RWPE1 (cell line): ENCODE data around the gene LDLRAD4.

Experiments used
- CTCF ChIA-PET: fragments of 350-600 bp; sonication (Branson Sonifier 250); formaldehyde crosslinking; extraction: SDS; loops from one replicate; lab custom pipeline; 2021; lab: Yijun Ruan, JAX
- POLR2A ChIA-PET: fragments of 400-600 bp; formaldehyde crosslinking; extraction: SDS; loops from one replicate; lab custom pipeline; 2020; ENCODE audit warnings: antibody characterized with exemption; ENCODE audit not compliant: low non-redundant PET; lab: Yijun Ruan, JAX
- DNase-seq: peaks from one replicate; pipeline ENCODE4 v3.0.0; 2012; ENCODE audit warnings: low spot score
- H3K27ac ChIP-seq: fragments of 450-650 bp; 2 replicates; pipeline ENCODE4 v1.5.1; 2017
- TF ChIP-seq, protein P1 (sequence below): fragments of 450-650 bp; conservative IDR thresholded peaks from 2 replicates; pipeline ENCODE4 v1.5.1; 2017; ENCODE audit warnings: low read depth, mild to moderate bottlenecking

Gene LDLRAD4

DNA sequence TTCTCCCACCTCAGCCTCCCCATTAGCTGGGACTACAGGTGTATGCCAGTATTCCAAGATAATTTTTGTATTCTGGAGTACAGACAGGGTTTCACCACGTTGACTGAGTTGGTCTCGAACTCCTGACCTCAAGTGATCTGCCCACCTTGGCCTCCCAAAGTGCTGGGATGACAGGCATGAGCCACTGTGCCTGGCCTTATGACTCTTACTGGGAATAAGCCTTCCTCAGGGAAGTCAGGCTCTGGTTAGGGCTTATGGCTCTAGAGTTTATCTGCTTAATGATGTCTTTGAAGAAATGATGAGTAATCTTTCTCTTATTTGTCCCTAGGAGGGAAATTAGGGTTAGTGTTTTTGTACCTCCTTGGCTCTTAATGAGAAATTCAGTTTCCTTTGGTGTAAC is 320.1 kb downstream of the LDLRAD4 start:
- no peak for DNase-seq
- ChIA-PET CTCF (no interaction called here), POLR2A (no interaction called here)
- no peak overlapping the region for H3K27ac ChIP-seq
- TF ChIP-seq, protein P1, sequence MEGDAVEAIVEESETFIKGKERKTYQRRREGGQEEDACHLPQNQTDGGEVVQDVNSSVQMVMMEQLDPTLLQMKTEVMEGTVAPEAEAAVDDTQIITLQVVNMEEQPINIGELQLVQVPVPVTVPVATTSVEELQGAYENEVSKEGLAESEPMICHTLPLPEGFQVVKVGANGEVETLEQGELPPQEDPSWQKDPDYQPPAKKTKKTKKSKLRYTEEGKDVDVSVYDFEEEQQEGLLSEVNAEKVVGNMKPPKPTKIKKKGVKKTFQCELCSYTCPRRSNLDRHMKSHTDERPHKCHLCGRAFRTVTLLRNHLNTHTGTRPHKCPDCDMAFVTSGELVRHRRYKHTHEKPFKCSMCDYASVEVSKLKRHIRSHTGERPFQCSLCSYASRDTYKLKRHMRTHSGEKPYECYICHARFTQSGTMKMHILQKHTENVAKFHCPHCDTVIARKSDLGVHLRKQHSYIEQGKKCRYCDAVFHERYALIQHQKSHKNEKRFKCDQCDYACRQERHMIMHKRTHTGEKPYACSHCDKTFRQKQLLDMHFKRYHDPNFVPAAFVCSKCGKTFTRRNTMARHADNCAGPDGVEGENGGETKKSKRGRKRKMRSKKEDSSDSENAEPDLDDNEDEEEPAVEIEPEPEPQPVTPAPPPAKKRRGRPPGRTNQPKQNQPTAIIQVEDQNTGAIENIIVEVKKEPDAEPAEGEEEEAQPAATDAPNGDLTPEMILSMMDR, result no peak

DNA sequence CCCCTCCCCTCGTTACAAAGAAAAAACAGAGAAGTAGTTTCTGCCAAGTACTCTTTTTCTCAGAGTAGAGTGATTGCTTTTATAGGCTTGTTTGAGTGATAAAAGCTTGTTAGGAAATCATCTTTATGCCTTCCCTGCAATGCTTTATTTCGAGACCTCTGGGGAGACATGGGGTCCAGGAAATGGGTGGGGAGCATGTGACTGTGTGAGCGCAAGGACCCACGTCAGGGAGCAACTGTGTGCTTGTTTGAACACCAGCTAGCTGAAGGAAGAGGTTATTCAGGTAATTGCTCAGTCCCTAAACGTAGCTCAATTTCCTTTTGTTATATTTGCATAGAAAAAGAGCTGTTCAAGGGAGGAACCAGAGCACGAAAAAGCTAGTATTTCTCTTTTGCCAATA is 320.5 kb downstream of the LDLRAD4 start:
- TF ChIP-seq, protein P1, result no peak
- no peak overlapping the region for H3K27ac ChIP-seq
- CTCF ChIA-PET, result no interaction called here
- DNase-seq, result no peak
- POLR2A ChIA-PET, result no interaction called here

DNA sequence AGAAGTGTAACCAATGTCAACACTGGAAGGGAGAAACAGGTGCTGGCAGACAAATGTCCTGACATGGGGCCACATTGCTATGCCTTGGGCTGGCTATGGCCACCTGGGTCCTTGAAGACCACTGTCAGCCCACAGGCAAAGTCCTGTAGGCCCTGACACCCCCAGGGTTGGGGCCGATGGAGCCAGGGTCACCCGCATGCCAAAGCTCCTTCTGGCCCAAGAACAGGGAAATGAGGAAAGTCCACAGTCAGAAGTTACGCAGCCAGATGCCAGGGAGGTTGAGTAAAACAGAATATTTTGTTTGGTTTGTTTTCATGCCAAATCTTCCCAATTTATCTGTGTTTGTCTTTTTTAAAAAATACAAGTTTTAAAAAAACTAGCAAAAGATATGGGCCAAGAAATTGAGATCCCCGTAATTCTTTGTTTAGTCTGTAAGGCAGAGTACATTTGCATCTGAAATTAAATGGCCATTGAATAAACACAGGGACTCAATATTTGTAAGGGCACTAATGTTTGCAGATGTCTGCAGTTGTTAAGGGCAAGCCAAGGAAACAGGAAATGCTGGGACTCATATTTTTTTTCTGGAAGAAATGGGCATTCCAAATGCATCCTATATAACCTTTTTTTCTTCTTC is 321.4 kb downstream of the LDLRAD4 start:
- TF ChIP-seq, protein P1, result no peak
- H3K27ac ChIP-seq, result no peak overlapping the region
- POLR2A ChIA-PET, result no interaction called here
- CTCF ChIA-PET, result no interaction called here
- no peak for DNase-seq

DNA sequence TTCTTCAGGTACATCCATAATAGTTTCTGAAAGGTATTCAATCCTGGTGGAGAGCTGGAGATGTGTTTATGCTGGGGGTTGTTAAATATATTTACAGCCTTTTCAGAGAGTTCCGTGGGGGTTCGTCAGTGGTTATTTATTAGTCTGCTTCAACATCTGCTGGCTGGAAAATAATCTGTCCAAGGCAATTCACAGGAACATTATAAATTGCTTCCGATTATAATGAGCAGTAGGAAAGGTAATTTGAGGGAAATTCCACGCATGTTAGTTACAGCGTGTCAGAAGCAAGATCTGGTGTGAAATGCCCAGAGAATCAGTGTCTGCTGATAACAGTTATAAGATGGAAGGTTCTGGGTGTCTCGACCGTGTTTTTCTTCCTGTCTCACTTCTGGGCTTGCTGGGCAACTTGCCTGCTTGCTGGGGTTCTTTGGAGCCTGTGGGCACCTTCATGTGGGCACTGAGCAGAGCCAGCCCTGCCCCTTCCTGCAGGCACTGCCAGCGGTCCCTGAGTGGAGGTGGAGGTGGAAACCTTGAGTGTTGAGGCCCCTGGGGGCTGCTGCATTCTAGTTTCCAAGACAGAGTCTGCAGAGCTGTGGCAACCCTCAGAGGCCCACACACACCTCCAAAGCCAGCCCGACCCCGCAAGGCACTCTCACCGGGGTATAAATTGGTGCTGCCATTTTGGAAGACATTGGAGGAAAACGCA is 322.1 kb downstream of the LDLRAD4 start:
- no peak for DNase-seq
- H3K27ac ChIP-seq, result no peak overlapping the region
- CTCF ChIA-PET, result no interaction called here
- POLR2A ChIA-PET, result no interaction called here
- TF ChIP-seq, protein P1, result no peak

DNA sequence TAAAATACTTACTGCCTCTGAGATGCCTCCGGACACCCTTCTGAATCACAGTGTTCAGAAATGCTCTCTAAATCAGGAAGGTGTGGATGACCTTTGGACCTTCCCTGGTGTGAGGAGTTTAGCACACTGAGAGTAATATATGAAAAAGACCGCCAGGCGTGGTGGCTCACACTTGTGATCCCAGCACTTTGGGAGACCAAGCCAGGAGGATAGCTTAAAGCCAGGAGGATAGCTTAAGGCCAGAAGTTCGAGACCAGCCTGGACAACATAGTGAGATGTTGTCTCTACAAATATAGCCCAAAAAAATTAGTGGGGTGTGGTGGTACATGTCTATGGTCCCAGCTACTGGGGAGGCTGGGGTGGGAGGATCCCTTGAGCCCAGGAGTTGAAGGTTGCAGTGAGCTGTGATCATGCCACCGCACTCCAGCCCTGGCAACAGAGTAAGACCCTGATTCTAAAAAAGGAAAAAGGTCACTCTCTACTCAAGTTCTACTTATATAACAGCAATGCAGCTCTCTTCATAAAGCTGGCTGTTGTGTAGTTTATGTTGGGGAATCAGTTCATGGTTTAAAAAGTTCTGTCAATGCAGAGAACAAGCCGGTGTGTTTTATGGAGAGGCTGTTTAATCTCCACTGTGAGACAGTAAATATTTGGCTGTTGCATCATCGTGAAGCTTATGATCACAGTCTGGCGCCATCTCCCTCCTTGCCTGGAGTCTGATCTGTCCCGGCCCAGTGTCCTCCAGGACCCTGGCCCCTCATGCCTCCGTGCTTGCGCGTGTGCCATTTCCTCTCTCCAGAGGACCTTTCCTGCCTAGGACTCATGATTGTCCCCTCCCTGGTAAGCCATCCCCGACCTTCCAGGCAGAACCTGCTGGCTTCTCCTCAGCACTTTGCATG is 323.3 kb downstream of the LDLRAD4 start:
- H3K27ac ChIP-seq, result no peak overlapping the region
- no peak for DNase-seq
- TF ChIP-seq, protein P1, result no peak
- POLR2A ChIA-PET, result no interaction called here
- CTCF ChIA-PET, result interaction anchor here (0.5 kb wide), 1 partner anchor 64 kb away, joined by 3 read pairs; no protein-coding TSS in a partner anchor

DNA sequence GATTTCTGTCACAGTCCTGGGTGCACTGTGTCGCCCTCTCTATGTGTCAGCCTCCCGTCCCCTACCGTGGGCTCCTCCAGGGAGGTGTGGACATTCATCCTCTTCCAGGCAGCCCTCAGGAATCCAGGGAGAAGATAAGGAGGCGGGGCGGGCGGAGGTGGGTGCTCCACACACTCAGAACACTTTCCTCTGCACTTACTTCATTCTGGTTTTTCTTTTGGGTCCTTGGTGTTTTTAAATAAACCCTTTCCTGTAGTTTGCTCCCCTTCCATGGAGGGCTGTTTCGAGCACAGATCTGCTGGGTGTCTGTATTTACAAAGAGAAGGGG is 323.9 kb downstream of the LDLRAD4 start:
- TF ChIP-seq, protein P1, result no peak
- ChIA-PET CTCF (interaction anchor here (0.6 kb wide), 1 partner anchor 343 kb away, joined by 3 read pairs; no protein-coding TSS in a partner anchor), POLR2A (no interaction called here)
- no peak overlapping the region for H3K27ac ChIP-seq
- no peak for DNase-seq
